Neural crest cell (in vitro differentiated cells): ENCODE measurements around the gene FBXO3. TPM values are rescaled to one million over a fixed set of nuclear protein-coding genes. Genes with fewer than 3 reads are reported as not detected.

Source experiments
- DNase-seq: peaks from one replicate; pipeline ENCODE4 v3.0.0; 2021; ENCODE audit warnings: low read depth, mixed read lengths, low spot score
- H3K27ac Mint-ChIP-seq: one replicate; pipeline ENCODE4 v1.8.0; 2021; ENCODE audit warnings: mild to moderate bottlenecking, mixed read lengths; ENCODE audit not compliant: unreplicated experiment
- H3K27me3 Mint-ChIP-seq: 2 replicates; pipeline ENCODE4 v1.8.0; 2021; ENCODE audit warnings: low read depth, mild to moderate bottlenecking, mixed read lengths
- H3K36me3 Mint-ChIP-seq: 2 replicates; pipeline ENCODE4 v1.8.0; 2021; ENCODE audit warnings: low read depth, mild to moderate bottlenecking, mixed read lengths
- H3K4me1 Mint-ChIP-seq: 2 replicates; pipeline ENCODE4 v1.8.0; 2021; ENCODE audit warnings: mixed read lengths
- H3K4me3 Mint-ChIP-seq: one replicate; pipeline ENCODE4 v1.8.0; 2021; ENCODE audit warnings: mild to moderate bottlenecking, mixed read lengths
- H3K9me3 Mint-ChIP-seq: 2 replicates; pipeline ENCODE4 v1.8.0; 2021; ENCODE audit warnings: mixed read lengths
- CTCF ChIP-seq: fragments of 200-600 bp; sonication (generic); conservative IDR thresholded peaks from 2 replicates; pipeline ENCODE4 v1.5.0; 2021; ENCODE audit warnings: antibody characterized with exemption, mild to moderate bottlenecking
- total RNA-seq: library from RNA; stranded (reverse); gene quantifications from 2 replicates; pipeline ENCODE4 v1.2.1, GENCODE V29; 2021

Gene FBXO3
- total RNA-seq, 1 donor from 2014 or later = 23.2 TPM

- H3K27ac Mint-ChIP-seq = no peak overlapping the region
- no peaks in the 10 kb centered on the region for H3K4me1 Mint-ChIP-seq
- TF ChIP-seq CTCF = no peak
- no peak for DNase-seq
- H3K4me3 Mint-ChIP-seq = no peak overlapping the region
- peaks cover 35% of the 10 kb centered on the region for H3K27me3 Mint-ChIP-seq
- H3K9me3 Mint-ChIP-seq = no peaks in the 10 kb centered on the region
- H3K36me3 Mint-ChIP-seq = no peaks in the 10 kb centered on the region
Observed at GRCh38 chr11:33785609-33786008, 11.3 kb upstream of the FBXO3 start.

- TF ChIP-seq CTCF = no peak
- Mint-ChIP-seq H3K4me3 (no peak overlapping the region), H3K9me3 (no peaks in the 10 kb centered on the region), H3K4me1 (peaks cover 14% of the 10 kb centered on the region), H3K36me3 (no peaks in the 10 kb centered on the region), H3K27me3 (peaks cover 52% of the 10 kb centered on the region), H3K27ac (no peak overlapping the region)
- DNase-seq = no peak
Observed at GRCh38 chr11:33779849-33780528, 5.7 kb upstream of the FBXO3 start.

DNA sequence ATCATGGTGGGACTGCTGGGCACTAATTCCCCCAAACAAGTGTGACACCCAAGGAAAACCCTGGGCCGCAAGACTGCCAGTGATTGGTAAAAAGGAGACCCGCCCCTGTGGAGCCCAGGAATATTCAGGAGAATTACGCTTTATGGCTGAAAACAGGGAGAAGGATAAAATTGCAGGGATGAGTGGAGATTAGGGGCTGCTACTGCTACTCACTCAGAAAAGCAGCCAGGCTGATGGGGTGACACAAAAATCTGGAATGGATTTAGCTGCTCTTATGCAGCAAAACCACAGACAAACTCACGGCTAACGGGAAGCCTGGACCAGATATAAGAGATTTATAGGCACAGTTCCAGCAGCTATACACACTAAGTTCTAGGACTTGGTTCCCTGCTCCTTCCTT is 4.4 kb upstream of the FBXO3 start:
- H3K4me1 Mint-ChIP-seq = peaks cover 19% of the 10 kb centered on the region
- H3K27me3 Mint-ChIP-seq = peaks cover 51% of the 10 kb centered on the region
- H3K9me3 Mint-ChIP-seq = no peaks in the 10 kb centered on the region
- H3K27ac Mint-ChIP-seq = no peak overlapping the region
- no peak for DNase-seq
- H3K4me3 Mint-ChIP-seq = peak overlapping the region; percentile 42
- no peaks in the 10 kb centered on the region for H3K36me3 Mint-ChIP-seq
- no peak for TF ChIP-seq CTCF

DNA sequence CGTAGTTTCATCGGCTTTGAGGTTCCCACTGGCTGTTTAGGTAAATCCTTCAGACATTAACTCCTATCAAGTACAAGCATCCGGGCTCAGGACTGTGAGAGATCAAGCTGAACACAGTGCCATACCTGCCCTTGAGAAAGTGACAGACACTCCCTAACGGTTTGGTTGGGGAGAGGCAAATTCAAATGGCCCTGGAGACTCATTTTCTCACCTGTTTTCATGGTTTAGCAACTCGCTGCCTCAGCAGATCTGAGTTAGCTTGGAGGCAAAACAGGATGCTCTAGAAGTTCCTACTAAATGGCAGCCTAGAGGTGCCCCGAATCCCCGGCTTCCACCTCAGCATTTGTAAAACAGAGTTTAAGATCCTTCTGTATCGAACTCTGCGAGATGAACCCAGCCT is 3.6 kb upstream of the FBXO3 start:
- no peak for DNase-seq
- H3K4me3 Mint-ChIP-seq = no peak overlapping the region
- H3K27ac Mint-ChIP-seq = no peak overlapping the region
- no peaks in the 10 kb centered on the region for H3K9me3 Mint-ChIP-seq
- peaks cover 57% of the 10 kb centered on the region for H3K27me3 Mint-ChIP-seq
- H3K4me1 Mint-ChIP-seq = peaks cover 24% of the 10 kb centered on the region
- no peak for TF ChIP-seq CTCF
- no peaks in the 10 kb centered on the region for H3K36me3 Mint-ChIP-seq

DNA sequence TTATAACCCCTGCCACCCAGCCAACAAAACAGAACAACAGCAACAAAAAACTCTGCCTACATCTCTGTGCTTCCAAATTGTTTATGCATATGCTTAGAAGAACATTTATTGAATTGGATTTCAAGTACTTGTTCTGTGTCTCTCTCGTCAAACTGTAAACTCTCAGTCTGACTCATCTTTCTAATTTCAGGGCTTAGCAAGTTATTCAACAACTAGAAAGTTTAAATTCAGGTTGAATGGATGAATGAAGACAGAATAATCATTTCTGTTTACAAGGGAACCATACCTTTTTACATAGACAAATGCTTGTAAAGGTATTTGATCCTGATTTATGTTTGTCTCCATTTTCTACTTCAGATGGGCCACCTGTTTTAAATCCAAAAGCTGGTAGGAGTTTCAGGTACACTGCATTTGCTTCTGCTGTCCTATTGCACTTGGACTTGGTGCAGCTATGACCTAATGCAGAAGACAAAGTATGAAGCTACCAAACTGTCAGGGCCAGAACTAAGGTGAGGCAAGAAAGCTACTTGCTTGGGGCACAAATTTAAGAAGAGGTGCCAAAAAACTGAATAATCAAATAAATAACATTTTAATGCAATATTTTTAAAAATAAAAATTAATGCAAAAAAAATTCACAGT is 1.6 kb upstream of the FBXO3 start:
- Mint-ChIP-seq H3K4me1 (peaks cover 29% of the 10 kb centered on the region), H3K27ac (no peak overlapping the region), H3K36me3 (no peaks in the 10 kb centered on the region), H3K4me3 (peak overlapping the region; percentile 93), H3K27me3 (peaks cover 55% of the 10 kb centered on the region), H3K9me3 (no peaks in the 10 kb centered on the region)
- no peak for DNase-seq
- no peak for TF ChIP-seq CTCF
